Inflammatory macrophage treated with lipopolysaccharide for 4 hours (primary cell): ENCODE data around the gene USP17L19.
"Not testable (repeated sequence)": the region's sequence is repeated elsewhere in the genome, so short reads cannot be mapped to it uniquely, and the experiment has no call there.

Experiments used
- DNase-seq: peaks from one replicate; pipeline ENCODE4 v3.0.0-alpha.2; 2020

USP17L19 gene

GRCh38 chr4:9253078-9253477 is at the start of gene USP17L19:
Gene USP17L19, plus strand, starts transcription at chr4:9253378. Its CDS starts 0 bp downstream, at chr4:9253378.
- DNase-seq = not testable (repeated sequence)

GRCh38 chr4:9210357-9210756 is 42.8 kb upstream of the USP17L19 start, which contains the start of gene USP17L10:
Gene USP17L10, plus strand, starts transcription at chr4:9210657. Its CDS starts 0 bp downstream, at chr4:9210657.
- not testable (repeated sequence) for DNase-seq

GRCh38 chr4:9214701-9215100 is 38.5 kb upstream of the USP17L19 start:
- DNase-seq = not testable (repeated sequence)

- DNase-seq = not testable (repeated sequence)
Observed at GRCh38 chr4:9215105-9215504, 38.1 kb upstream of the USP17L19 start, which contains the start of gene USP17L11. Gene USP17L11, plus strand, starts transcription at chr4:9215405. Its CDS starts 0 bp downstream, at chr4:9215405.

- not testable (repeated sequence) for DNase-seq
Observed at GRCh38 chr4:9219852-9220251, 33.3 kb upstream of the USP17L19 start, which contains the start of gene USP17L12. Gene USP17L12, plus strand, starts transcription at chr4:9220152. Its CDS starts 0 bp downstream, at chr4:9220152.

- DNase-seq = not testable (repeated sequence)
Observed at GRCh38 chr4:9224596-9224995, 28.6 kb upstream of the USP17L19 start, which contains the start of gene USP17L13. Gene USP17L13, plus strand, starts transcription at chr4:9224896. Its CDS starts 0 bp downstream, at chr4:9224896.

- DNase-seq = not testable (repeated sequence)
Observed at GRCh38 chr4:9230249-9230648, 22.9 kb upstream of the USP17L19 start.

- DNase-seq = not testable (repeated sequence)
Observed at GRCh38 chr4:9234085-9234484, 19.1 kb upstream of the USP17L19 start, which contains the start of gene USP17L15. Gene USP17L15, plus strand, starts transcription at chr4:9234385. Its CDS starts 0 bp downstream, at chr4:9234385.

GRCh38 chr4:9238461-9238860 is 14.7 kb upstream of the USP17L19 start:
- DNase-seq = not testable (repeated sequence)

- not testable (repeated sequence) for DNase-seq
Observed at GRCh38 chr4:9243579-9243978, 9.6 kb upstream of the USP17L19 start, which contains the start of gene USP17L17. Gene USP17L17, plus strand, starts transcription at chr4:9243879. Its CDS starts 0 bp downstream, at chr4:9243879.

GRCh38 chr4:9247953-9248680 is 5.1 kb upstream of the USP17L19 start, which contains the start of gene USP17L18:
Gene USP17L18, plus strand, starts transcription at chr4:9248630. Its CDS starts 0 bp downstream, at chr4:9248630.
- DNase-seq = not testable (repeated sequence)

- DNase-seq = not testable (repeated sequence)
Observed at GRCh38 chr4:9257824-9258223, 4.6 kb downstream of the USP17L19 start, which contains the start of gene USP17L20. Gene USP17L20, plus strand, starts transcription at chr4:9258124. Its CDS starts 0 bp downstream, at chr4:9258124.

GRCh38 chr4:9262572-9262971 is 9.4 kb downstream of the USP17L19 start, which contains the start of gene USP17L21:
Gene USP17L21, plus strand, starts transcription at chr4:9262872. Its CDS starts 0 bp downstream, at chr4:9262872.
- not testable (repeated sequence) for DNase-seq

- not testable (repeated sequence) for DNase-seq
Observed at GRCh38 chr4:9267319-9267718, 14.1 kb downstream of the USP17L19 start, which contains the start of gene USP17L22. Gene USP17L22, plus strand, starts transcription at chr4:9267619. Its CDS starts 0 bp downstream, at chr4:9267619.

GRCh38 chr4:9271719-9272118 is 18.5 kb downstream of the USP17L19 start:
- not testable (repeated sequence) for DNase-seq
